VCaP (cell line): Measurements from ENCODE around the gene IGF1R.
A peak's percentile ranks its signal among the peaks of the same experiment; 100 is the strongest.

Source experiments
- H3K27ac ChIP-seq: fragments of 450-650 bp; 2 replicates; pipeline ENCODE4 v1.5.1; 2017
- CTCF ChIP-seq: fragments of 450-650 bp; conservative IDR thresholded peaks from 2 replicates; pipeline ENCODE4 v1.5.1; 2017; ENCODE audit warnings: mild to moderate bottlenecking, moderate library complexity

The IGF1R gene

GRCh38 chr15:98647774-98648653 lies at the start of gene IGF1R:
Gene IGF1R, plus strand, starts transcription at chr15:98648539. Its CDS starts 1,043 bp downstream, at chr15:98649582.
- TF ChIP-seq CTCF, result peak; percentile 72
- H3K27ac ChIP-seq, result peak within 1 kb of the TSS; percentile 100

- H3K27ac ChIP-seq, result peak overlapping the region; percentile 68
- no peak for TF ChIP-seq CTCF
These were observed 48.2 kb upstream of the IGF1R start for GRCh38 chr15:98599909-98600691.

GRCh38 chr15:98604983-98605382 lies 43.4 kb upstream of the IGF1R start:
- TF ChIP-seq CTCF, result no peak
- H3K27ac ChIP-seq, result no peak overlapping the region

- H3K27ac ChIP-seq, result no peak overlapping the region
- TF ChIP-seq CTCF, result no peak
These were observed 39.0 kb upstream of the IGF1R start for GRCh38 chr15:98609144-98609852.

GRCh38 chr15:98610991-98611390 lies 37.3 kb upstream of the IGF1R start:
- no peak for TF ChIP-seq CTCF
- no peak overlapping the region for H3K27ac ChIP-seq

GRCh38 chr15:98611808-98612207 lies 36.5 kb upstream of the IGF1R start:
- no peak overlapping the region for H3K27ac ChIP-seq
- TF ChIP-seq CTCF, result no peak
